Activated T-cell treated with anti-CD3 and anti-CD28 coated beads, Interleukin-2, amount 50 U/mL, for 48 hours (primary cell): ENCODE data around the gene SOX9.

Experiments used
- DNase-seq, 2 experiments: peaks; one replicate each; pipeline ENCODE4 v3.0.0-alpha.2; 2020

SOX9 gene

GRCh38 chr17:72163474-72163873, 42.7 kb downstream of the SOX9 start:
- DNase-seq, result no peak

GRCh38 chr17:72164158-72164739, 43.4 kb downstream of the SOX9 start:
- DNase-seq, result no peak

- DNase-seq, result no peak
Measured at GRCh38 chr17:72165192-72165866, 44.5 kb downstream of the SOX9 start.

- no peak for DNase-seq
Measured at GRCh38 chr17:72165867-72166439, 45.1 kb downstream of the SOX9 start.

GRCh38 chr17:72167593-72167992, 46.8 kb downstream of the SOX9 start:
- no peak for DNase-seq

- no peak for DNase-seq
Measured at GRCh38 chr17:72169823-72170222, 49.0 kb downstream of the SOX9 start.

- DNase-seq, result no peak
Measured at GRCh38 chr17:72171703-72172667, 51.2 kb downstream of the SOX9 start.

GRCh38 chr17:72173499-72174116, 52.8 kb downstream of the SOX9 start:
- DNase-seq, result no peak

GRCh38 chr17:72175263-72175662, 54.4 kb downstream of the SOX9 start:
- no peak for DNase-seq
